Activated CD4-positive, alpha-beta T cell treated with anti-CD3 and anti-CD28 coated beads, Interleukin-2, amount 10 ng/mL, durations not matched to agents 7 days and 5 days (primary cell): Measurements from ENCODE around the gene TENM3. TPM values are rescaled to one million over a fixed set of nuclear protein-coding genes. Genes with fewer than 3 reads are reported as not detected.

Source experiments
- CTCF ChIA-PET: fragments of 350-600 bp; sonication (Branson Sonifier 250); formaldehyde crosslinking; loops from one replicate; lab custom pipeline; 2021; ENCODE audit warnings: antibody characterized with exemption; lab: Charles Lee
- POLR2A ChIA-PET: fragments of 350-600 bp; sonication (Branson Sonifier 250); formaldehyde crosslinking; loops from one replicate; lab custom pipeline; 2021; ENCODE audit warnings: antibody characterized with exemption; lab: Charles Lee
- DNase-seq: peaks from one replicate; pipeline ENCODE4 v3.0.0-alpha.2; 2020
- H3K27ac Mint-ChIP-seq: one replicate; pipeline ENCODE4 v1.8.0; 2021; ENCODE audit warnings: mild to moderate bottlenecking, moderate library complexity, mixed read lengths
- H3K27me3 Mint-ChIP-seq: one replicate; pipeline ENCODE4 v1.8.0; 2021; ENCODE audit warnings: mixed read lengths
- H3K36me3 Mint-ChIP-seq: one replicate; pipeline ENCODE4 v1.8.0; 2021; ENCODE audit warnings: low read depth, mixed read lengths
- H3K4me1 Mint-ChIP-seq: one replicate; pipeline ENCODE4 v1.8.0; 2021; ENCODE audit warnings: mixed read lengths
- H3K4me3 Mint-ChIP-seq: one replicate; pipeline ENCODE4 v1.8.0; 2021; ENCODE audit warnings: mild to moderate bottlenecking, moderate library complexity, mixed read lengths
- H3K9me3 Mint-ChIP-seq: one replicate; pipeline ENCODE4 v1.8.0; 2021; ENCODE audit warnings: mixed read lengths
- total RNA-seq, 2 experiments: library from RNA; stranded (reverse); gene quantifications; one replicate each; pipeline ENCODE4 v1.2.3, GENCODE V29; 2021

Gene TENM3
- total RNA-seq, 2 experiments from 2014 or later, result not detected

GRCh38 chr4:182528819-182529218, 285.6 kb downstream of the TENM3 start:
- POLR2A ChIA-PET, result no interaction called here
- CTCF ChIA-PET, result no interaction called here

GRCh38 chr4:182530451-182530850, 287.2 kb downstream of the TENM3 start:
- H3K4me1 Mint-ChIP-seq, result no peaks in the 10 kb centered on the region
- POLR2A ChIA-PET, result no interaction called here
- no peak for DNase-seq

More at GRCh38 chr4:182528819-182529218, 285.6 kb downstream of the TENM3 start:
- Mint-ChIP-seq H3K4me3 (no peak overlapping the region), H3K9me3 (no peaks in the 10 kb centered on the region), H3K36me3 (no peaks in the 10 kb centered on the region), H3K27me3 (no peaks in the 10 kb centered on the region), H3K27ac (no peak overlapping the region), H3K4me1 (no peaks in the 10 kb centered on the region)
- no peak for DNase-seq

GRCh38 chr4:182531555-182532162, 288.5 kb downstream of the TENM3 start:
- CTCF ChIA-PET, result interaction anchor here (1.1 kb wide), 1 partner anchor 14 kb away, joined by 3 read pairs; no protein-coding TSS in a partner anchor
- Mint-ChIP-seq H3K9me3 (no peaks in the 10 kb centered on the region), H3K27me3 (no peaks in the 10 kb centered on the region), H3K36me3 (no peaks in the 10 kb centered on the region), H3K27ac (no peak overlapping the region), H3K4me1 (no peaks in the 10 kb centered on the region), H3K4me3 (no peak overlapping the region)
- DNase-seq, result no peak
- POLR2A ChIA-PET, result no interaction called here

More at GRCh38 chr4:182530451-182530850, 287.2 kb downstream of the TENM3 start:
- Mint-ChIP-seq H3K4me3 (no peak overlapping the region), H3K36me3 (no peaks in the 10 kb centered on the region), H3K9me3 (no peaks in the 10 kb centered on the region), H3K27ac (no peak overlapping the region), H3K27me3 (no peaks in the 10 kb centered on the region)
- CTCF ChIA-PET, result no interaction called here

- H3K4me3 Mint-ChIP-seq, result no peak overlapping the region
- ChIA-PET CTCF (no interaction called here), POLR2A (no interaction called here)
- DNase-seq, result no peak
- H3K27ac Mint-ChIP-seq, result no peak overlapping the region
- H3K36me3 Mint-ChIP-seq, result no peaks in the 10 kb centered on the region
- H3K9me3 Mint-ChIP-seq, result no peaks in the 10 kb centered on the region
- H3K27me3 Mint-ChIP-seq, result no peaks in the 10 kb centered on the region
- H3K4me1 Mint-ChIP-seq, result no peaks in the 10 kb centered on the region
These were observed 289.2 kb downstream of the TENM3 start for GRCh38 chr4:182532441-182532840.

- POLR2A ChIA-PET, result no interaction called here
- Mint-ChIP-seq H3K27ac (no peak overlapping the region), H3K27me3 (no peaks in the 10 kb centered on the region), H3K4me1 (no peaks in the 10 kb centered on the region), H3K36me3 (no peaks in the 10 kb centered on the region), H3K9me3 (no peaks in the 10 kb centered on the region), H3K4me3 (no peak overlapping the region)
- no peak for DNase-seq
- CTCF ChIA-PET, result no interaction called here
These were observed 290.8 kb downstream of the TENM3 start for GRCh38 chr4:182533964-182534363.

DNA sequence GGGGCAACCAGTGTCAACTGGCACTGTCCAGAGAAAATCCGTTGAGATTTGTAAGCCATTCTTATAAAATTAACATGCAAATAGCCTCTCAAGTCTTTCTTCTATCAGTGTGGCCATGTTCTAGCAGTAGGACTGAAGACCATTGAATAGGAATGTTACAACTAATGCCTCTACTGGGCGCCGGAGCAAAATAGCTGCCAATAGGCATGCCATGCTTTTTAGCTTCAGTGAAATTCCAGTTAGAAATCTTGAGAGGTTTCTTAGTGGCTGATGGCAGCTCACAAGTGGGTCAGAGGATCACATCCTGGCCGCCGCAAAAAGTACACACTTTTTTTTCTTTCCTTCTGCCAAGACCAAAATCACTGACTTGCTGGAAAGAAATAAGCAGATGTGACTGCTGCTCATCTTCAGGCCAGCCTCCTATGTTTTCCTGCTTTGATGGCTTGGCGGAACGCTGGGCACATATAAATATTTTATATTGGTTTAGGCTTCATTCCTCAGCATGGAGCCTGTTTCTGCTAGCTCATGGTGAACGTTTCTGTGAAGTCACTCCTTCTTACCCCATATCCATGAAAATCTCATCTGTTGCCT, 293.1 kb downstream of the TENM3 start:
- ChIA-PET POLR2A (no interaction called here), CTCF (no interaction called here)
- Mint-ChIP-seq H3K4me1 (no peaks in the 10 kb centered on the region), H3K27me3 (no peaks in the 10 kb centered on the region), H3K4me3 (no peak overlapping the region), H3K36me3 (no peaks in the 10 kb centered on the region), H3K27ac (no peak overlapping the region), H3K9me3 (no peaks in the 10 kb centered on the region)
- DNase-seq, result no peak

- Mint-ChIP-seq H3K27me3 (no peaks in the 10 kb centered on the region), H3K36me3 (no peaks in the 10 kb centered on the region)
- CTCF ChIA-PET, result no interaction called here
These were observed 294.0 kb downstream of the TENM3 start for GRCh38 chr4:182537031-182537795.

DNA sequence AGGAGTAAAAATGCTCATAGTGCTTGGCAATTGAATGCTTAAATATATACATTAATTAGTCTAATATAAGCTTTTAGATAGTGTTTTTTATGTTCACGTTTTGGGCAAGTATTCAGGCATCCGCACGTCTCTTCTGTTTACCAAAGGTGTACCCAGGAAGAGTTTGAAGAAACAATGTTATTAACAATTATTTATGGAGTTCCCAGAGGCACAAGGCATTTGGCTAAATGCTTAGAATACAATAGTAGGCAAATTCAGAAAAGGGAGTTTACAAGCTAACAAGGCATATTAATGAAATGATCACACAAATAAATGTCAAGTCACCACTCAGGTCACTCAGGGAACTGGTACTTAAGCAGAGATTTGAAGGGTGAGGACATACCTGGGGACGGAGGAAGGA, 294.8 kb downstream of the TENM3 start:
- H3K36me3 Mint-ChIP-seq, result no peaks in the 10 kb centered on the region
- POLR2A ChIA-PET, result no interaction called here
- CTCF ChIA-PET, result no interaction called here
- no peak overlapping the region for H3K27ac Mint-ChIP-seq
- no peak for DNase-seq
- no peaks in the 10 kb centered on the region for H3K9me3 Mint-ChIP-seq
- no peak overlapping the region for H3K4me3 Mint-ChIP-seq
- no peaks in the 10 kb centered on the region for H3K4me1 Mint-ChIP-seq
- no peaks in the 10 kb centered on the region for H3K27me3 Mint-ChIP-seq

More at GRCh38 chr4:182537031-182537795, 294.0 kb downstream of the TENM3 start:
- Mint-ChIP-seq H3K9me3 (no peaks in the 10 kb centered on the region), H3K4me1 (no peaks in the 10 kb centered on the region), H3K4me3 (no peak overlapping the region), H3K27ac (no peak overlapping the region)
- no peak for DNase-seq
- POLR2A ChIA-PET, result no interaction called here

DNA sequence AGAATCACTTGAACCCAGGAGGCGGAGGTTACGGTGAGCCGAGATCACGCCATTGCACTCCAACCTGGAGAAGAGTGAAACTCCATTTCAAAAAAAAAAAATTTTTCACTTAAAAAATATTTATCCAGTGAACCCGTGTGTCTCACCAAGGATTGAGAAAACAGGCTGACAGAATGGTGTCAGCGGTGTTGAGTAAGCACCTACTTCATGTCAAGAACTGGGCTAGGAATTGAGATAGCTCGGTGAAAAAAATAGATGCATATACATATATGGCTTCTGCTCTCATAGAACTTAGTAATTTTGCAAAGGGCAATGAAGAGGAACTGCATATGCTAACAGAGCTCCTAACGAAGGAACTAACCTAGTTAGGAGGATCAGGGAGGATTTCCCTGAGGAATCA, 297.3 kb downstream of the TENM3 start:
- Mint-ChIP-seq H3K4me1 (no peaks in the 10 kb centered on the region), H3K27ac (no peak overlapping the region), H3K4me3 (no peak overlapping the region), H3K9me3 (no peaks in the 10 kb centered on the region), H3K36me3 (no peaks in the 10 kb centered on the region), H3K27me3 (no peaks in the 10 kb centered on the region)
- CTCF ChIA-PET, result no interaction called here
- DNase-seq, result no peak
- POLR2A ChIA-PET, result no interaction called here

DNA sequence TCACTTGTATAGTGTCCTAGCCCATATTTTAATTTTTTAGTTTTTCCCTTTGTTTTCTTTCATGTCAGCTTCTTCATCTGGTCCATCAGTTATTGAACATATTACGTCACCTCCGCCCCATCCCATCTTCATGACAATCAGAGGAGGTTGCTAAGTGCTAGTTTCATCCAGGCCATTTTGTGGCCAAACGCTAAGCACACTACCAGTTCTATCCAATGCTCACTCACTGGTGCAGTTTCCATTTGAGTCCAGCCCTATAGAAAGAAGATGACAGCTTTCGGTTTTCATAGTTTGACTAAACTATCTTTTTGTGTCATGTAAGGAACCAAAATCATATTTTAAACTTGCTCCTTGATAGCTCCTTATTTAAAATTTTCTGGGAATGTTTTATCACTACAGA, 304.2 kb downstream of the TENM3 start:
- Mint-ChIP-seq H3K4me3 (no peak overlapping the region), H3K27me3 (no peaks in the 10 kb centered on the region), H3K4me1 (no peaks in the 10 kb centered on the region), H3K9me3 (no peaks in the 10 kb centered on the region), H3K27ac (no peak overlapping the region), H3K36me3 (no peaks in the 10 kb centered on the region)
- POLR2A ChIA-PET, result no interaction called here
- CTCF ChIA-PET, result no interaction called here
- no peak for DNase-seq

GRCh38 chr4:182548156-182548555, 305.0 kb downstream of the TENM3 start:
- Mint-ChIP-seq H3K36me3 (no peaks in the 10 kb centered on the region), H3K4me3 (no peak overlapping the region), H3K27ac (no peak overlapping the region), H3K4me1 (no peaks in the 10 kb centered on the region), H3K27me3 (no peaks in the 10 kb centered on the region), H3K9me3 (no peaks in the 10 kb centered on the region)
- ChIA-PET POLR2A (no interaction called here), CTCF (no interaction called here)
- DNase-seq, result no peak

- DNase-seq, result no peak
- ChIA-PET POLR2A (no interaction called here), CTCF (no interaction called here)
- no peaks in the 10 kb centered on the region for H3K27me3 Mint-ChIP-seq
- H3K27ac Mint-ChIP-seq, result no peak overlapping the region
- no peaks in the 10 kb centered on the region for H3K4me1 Mint-ChIP-seq
- H3K36me3 Mint-ChIP-seq, result no peaks in the 10 kb centered on the region
- no peaks in the 10 kb centered on the region for H3K9me3 Mint-ChIP-seq
- no peak overlapping the region for H3K4me3 Mint-ChIP-seq
These were observed 306.2 kb downstream of the TENM3 start for GRCh38 chr4:182549356-182549755.

- DNase-seq, result no peak
- ChIA-PET POLR2A (no interaction called here), CTCF (no interaction called here)
- H3K9me3 Mint-ChIP-seq, result no peaks in the 10 kb centered on the region
- no peak overlapping the region for H3K27ac Mint-ChIP-seq
- H3K27me3 Mint-ChIP-seq, result no peaks in the 10 kb centered on the region
- no peaks in the 10 kb centered on the region for H3K36me3 Mint-ChIP-seq
- H3K4me3 Mint-ChIP-seq, result no peak overlapping the region
- no peaks in the 10 kb centered on the region for H3K4me1 Mint-ChIP-seq
These were observed 309.7 kb downstream of the TENM3 start for GRCh38 chr4:182552948-182553347.
